GM12865 (cell line): ENCODE results near the gene RTL1.

Source experiments
- DNase-seq: peaks from one replicate; pipeline ENCODE4 v3.0.0; 2010; ENCODE audit warnings: low read depth
- H3K4me3 ChIP-seq: 2 replicates; pipeline ENCODE4 v1.5.1; 2011; ENCODE audit warnings: mild to moderate bottlenecking, low read depth, low read length, control low read depth
- TF ChIP-seq, protein P1 (sequence below): IDR thresholded peaks from 2 replicates; pipeline ENCODE4 v1.5.1; 2011; ENCODE audit warnings: low read length, control low read depth, low read depth, inconsistent platforms; ENCODE audit not compliant: insufficient read depth; ENCODE audit errors: missing control alignments

RTL1 gene

DNA sequence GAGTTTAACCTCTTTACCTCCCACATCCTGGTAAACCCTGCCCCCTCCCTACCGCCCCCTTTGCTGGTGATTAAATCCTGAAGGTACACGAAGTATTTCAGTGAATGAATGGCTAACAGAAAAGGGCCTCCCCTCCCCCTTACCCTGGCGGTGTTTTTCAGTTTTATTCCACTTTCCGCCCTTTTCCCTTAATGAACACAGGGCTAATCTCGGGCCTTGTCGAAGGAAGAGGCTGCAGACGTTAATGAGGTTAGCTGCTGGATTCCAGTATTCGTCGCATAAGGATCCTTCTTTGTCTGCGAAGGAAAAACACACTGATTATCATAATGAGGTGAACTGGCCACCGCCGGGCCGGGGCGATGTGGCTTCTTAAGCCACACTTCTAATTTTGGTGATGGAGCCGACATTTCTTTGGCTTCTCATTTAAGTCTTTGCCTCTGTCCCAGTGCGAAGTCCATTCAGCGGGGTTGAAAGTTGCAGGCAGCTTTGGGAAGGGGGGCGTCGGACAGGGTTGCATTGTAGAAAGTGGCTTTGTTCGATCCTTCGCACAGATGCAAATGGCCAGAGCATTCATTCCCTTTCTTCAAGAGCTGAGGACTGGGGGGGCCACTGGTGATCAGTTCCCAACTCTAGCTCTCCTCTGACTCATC is 71.1 kb downstream of the RTL1 start:
- H3K4me3 ChIP-seq: no peak overlapping the region
- DNase-seq: no peak
- TF ChIP-seq, protein P1, sequence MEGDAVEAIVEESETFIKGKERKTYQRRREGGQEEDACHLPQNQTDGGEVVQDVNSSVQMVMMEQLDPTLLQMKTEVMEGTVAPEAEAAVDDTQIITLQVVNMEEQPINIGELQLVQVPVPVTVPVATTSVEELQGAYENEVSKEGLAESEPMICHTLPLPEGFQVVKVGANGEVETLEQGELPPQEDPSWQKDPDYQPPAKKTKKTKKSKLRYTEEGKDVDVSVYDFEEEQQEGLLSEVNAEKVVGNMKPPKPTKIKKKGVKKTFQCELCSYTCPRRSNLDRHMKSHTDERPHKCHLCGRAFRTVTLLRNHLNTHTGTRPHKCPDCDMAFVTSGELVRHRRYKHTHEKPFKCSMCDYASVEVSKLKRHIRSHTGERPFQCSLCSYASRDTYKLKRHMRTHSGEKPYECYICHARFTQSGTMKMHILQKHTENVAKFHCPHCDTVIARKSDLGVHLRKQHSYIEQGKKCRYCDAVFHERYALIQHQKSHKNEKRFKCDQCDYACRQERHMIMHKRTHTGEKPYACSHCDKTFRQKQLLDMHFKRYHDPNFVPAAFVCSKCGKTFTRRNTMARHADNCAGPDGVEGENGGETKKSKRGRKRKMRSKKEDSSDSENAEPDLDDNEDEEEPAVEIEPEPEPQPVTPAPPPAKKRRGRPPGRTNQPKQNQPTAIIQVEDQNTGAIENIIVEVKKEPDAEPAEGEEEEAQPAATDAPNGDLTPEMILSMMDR: no peak

DNA sequence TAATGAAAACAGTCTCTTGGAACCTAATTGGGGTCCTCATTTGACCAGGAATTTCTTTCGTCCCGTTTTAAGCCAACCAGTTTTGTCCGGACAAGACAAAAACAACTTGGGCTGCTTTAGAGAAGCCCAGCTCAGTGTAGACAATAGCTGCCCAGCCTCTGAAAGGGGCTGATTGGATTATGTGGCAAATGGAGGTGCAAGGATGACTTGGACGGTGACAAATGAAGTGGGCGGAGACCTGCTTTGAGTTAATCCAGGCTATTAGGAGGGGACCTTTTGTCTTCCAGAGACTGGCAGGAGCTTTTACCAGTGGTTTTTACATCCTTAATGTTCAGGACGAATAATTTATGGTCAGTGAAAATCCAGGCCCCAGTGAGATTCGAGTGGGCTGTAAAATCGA is 72.8 kb downstream of the RTL1 start:
- TF ChIP-seq, protein P1: no peak
- no peak overlapping the region for H3K4me3 ChIP-seq
- no peak for DNase-seq
